ENCODE results near the gene CIRBP. TPM values are rescaled to one million over a fixed set of nuclear protein-coding genes. Genes with fewer than 3 reads are reported as not detected.
A peak's percentile ranks its signal among the peaks of the same experiment; 100 is the strongest.

Gene CIRBP
- total RNA-seq, 2 donors from 2014 or later = 288 to 385 TPM

GRCh38 chr19:1272423-1273262 lies 3.5 kb downstream of the CIRBP start:
- Histone ChIP-seq H3K9me3 (no peaks in the 10 kb centered on the region), H3K4me1 (peaks cover 0 to 79% of the 10 kb centered on the region in 2 donors), H3K27ac (peak overlapping the region; percentile 12 to 96), H3K27me3 (no peaks in the 10 kb centered on the region), H3K4me3 (peak overlapping the region in 1 of 2 donors; percentile 61), H3K36me3 (peaks cover 48% of the 10 kb centered on the region)
- DNase-seq (ENCODE audit: low spot score) = no peak
- no peak for TF ChIP-seq CTCF (IDR thresholded peaks at IDR 0.05)

DNA sequence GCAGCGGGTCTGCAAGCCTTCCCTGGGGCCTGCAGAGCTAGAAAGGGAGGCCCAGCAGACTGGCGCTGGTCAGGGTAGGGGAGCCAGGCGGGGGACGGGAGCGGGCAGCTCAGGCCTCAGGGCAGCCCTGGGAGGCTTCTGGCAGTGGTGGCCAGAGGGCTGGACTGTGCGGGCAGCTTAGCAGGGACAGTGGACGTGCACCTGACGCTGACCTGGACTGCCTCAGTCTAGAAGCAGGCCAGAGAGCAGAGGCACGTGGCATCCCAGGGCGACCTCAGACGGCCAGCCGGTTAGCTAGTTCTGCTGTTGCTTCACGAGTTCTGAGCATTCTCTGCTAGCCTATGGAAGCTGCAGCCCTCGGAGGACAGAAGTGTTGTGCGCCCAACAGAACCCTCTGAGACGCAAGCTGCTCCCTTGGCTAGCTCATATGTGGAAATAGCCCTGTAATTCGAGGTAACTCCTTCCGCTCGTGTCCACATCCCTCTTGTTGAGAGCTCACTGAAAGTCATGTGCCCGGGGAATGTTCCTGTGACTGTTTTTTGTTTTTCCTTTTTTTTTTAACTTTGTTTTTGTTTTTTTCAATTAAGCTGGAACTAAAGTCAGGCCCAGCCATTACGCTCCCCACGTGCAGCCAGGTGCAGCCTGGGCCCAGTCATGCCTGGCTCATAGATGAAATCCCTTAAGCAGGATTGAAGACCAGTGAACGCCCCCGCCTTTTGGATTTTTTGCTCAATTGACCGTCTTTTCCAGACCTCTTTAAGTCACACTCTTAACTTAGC lies 4.3 kb downstream of the CIRBP start:
- no peak for DNase-seq (ENCODE audit: low spot score)
- Histone ChIP-seq H3K27me3 (no peaks in the 10 kb centered on the region), H3K4me3 (no peak overlapping the region)

GRCh38 chr19:1274081-1274851 lies 5.1 kb downstream of the CIRBP start:
- DNase-seq (ENCODE audit: low spot score) = no peak

More for the DNA sequence above, 4.3 kb downstream of the CIRBP start:
- peaks cover 48% of the 10 kb centered on the region for H3K36me3 ChIP-seq
- peak overlapping the region; percentile 96 to 98 for H3K27ac ChIP-seq
- H3K9me3 ChIP-seq = no peaks in the 10 kb centered on the region
- peaks cover 0 to 70% of the 10 kb centered on the region in 2 donors for H3K4me1 ChIP-seq
- no peak for TF ChIP-seq CTCF (IDR thresholded peaks at IDR 0.05)

GRCh38 chr19:1274852-1275259 lies 5.7 kb downstream of the CIRBP start:
- Histone ChIP-seq H3K27me3 (no peaks in the 10 kb centered on the region), H3K4me1 (peaks cover 0 to 64% of the 10 kb centered on the region in 2 donors), H3K4me3 (peak overlapping the region; percentile 71 to 77), H3K9me3 (no peaks in the 10 kb centered on the region), H3K36me3 (peaks cover 57% of the 10 kb centered on the region), H3K27ac (peak overlapping the region; percentile 96 to 98)
- DNase-seq (ENCODE audit: low spot score) = no peak
- no peak for TF ChIP-seq CTCF (IDR thresholded peaks at IDR 0.05)

More at GRCh38 chr19:1274081-1274851, 5.1 kb downstream of the CIRBP start:
- Histone ChIP-seq H3K36me3 (peaks cover 55% of the 10 kb centered on the region), H3K9me3 (no peaks in the 10 kb centered on the region), H3K27ac (peak overlapping the region; percentile 96 to 98), H3K4me3 (peak overlapping the region; percentile 71 to 77), H3K27me3 (no peaks in the 10 kb centered on the region), H3K4me1 (peaks cover 0 to 66% of the 10 kb centered on the region in 2 donors)
- TF ChIP-seq CTCF (IDR thresholded peaks at IDR 0.05) = no peak

- Histone ChIP-seq H3K36me3 (peaks cover 57% of the 10 kb centered on the region), H3K9me3 (no peaks in the 10 kb centered on the region), H3K27me3 (no peaks in the 10 kb centered on the region), H3K4me3 (peak within 1 kb of the TSS; percentile 71 to 77), H3K27ac (peak within 1 kb of the TSS; percentile 96 to 98), H3K4me1 (peaks cover 0 to 59% of the 10 kb centered on the region in 2 donors)
- no peak for TF ChIP-seq CTCF (IDR thresholded peaks at IDR 0.05)
- peak; percentile 96 for DNase-seq (ENCODE audit: low spot score)
Observed at GRCh38 chr19:1275260-1275975, 6.3 kb downstream of the CIRBP start, which contains the start of gene FAM174C. FAM174C (plus strand) TSS chr19:1275530; CDS start chr19:1275550, 20 bp downstream.
